GM23338 (cell line): Measurements from ENCODE around the gene TKFC. TPM values are rescaled to one million over a fixed set of nuclear protein-coding genes. Genes with fewer than 3 reads are reported as not detected.

Experiments
- ATAC-seq: fragments of 200-7000 bp; cut with Tn5 transposase; 3 replicates; pipeline ENCODE4 v1.9.1; 2020
- DNase-seq: peaks from one replicate; pipeline ENCODE4 v3.0.0-alpha.2; 2015; ENCODE audit warnings: low spot score
- H2AFZ ChIP-seq: fragments of 200-600 bp; sonication (generic); 2 replicates; pipeline ENCODE4 v1.8.0; 2016; ENCODE audit warnings: antibody characterized with exemption, mild to moderate bottlenecking, moderate library complexity
- H3F3A ChIP-seq: fragments of 200-600 bp; sonication (generic); replicated peaks from 2 replicates; pipeline ENCODE4 v1.8.0; 2017; ENCODE audit warnings: antibody characterized with exemption, mixed run types, low read depth
- H3K27ac ChIP-seq: fragments of 200-600 bp; sonication (generic); 2 replicates; pipeline ENCODE4 v1.6.1; 2016; ENCODE audit warnings: low read depth
- H3K27me3 ChIP-seq: fragments of 200-600 bp; sonication (generic); 2 replicates; pipeline ENCODE4 v1.8.0; 2016; ENCODE audit warnings: mild to moderate bottlenecking, mixed run types, moderate library complexity; ENCODE audit not compliant: insufficient read depth
- H3K36me3 ChIP-seq: fragments of 200-600 bp; sonication (generic); 2 replicates; pipeline ENCODE4 v1.8.0; 2016; ENCODE audit warnings: mild to moderate bottlenecking; ENCODE audit not compliant: insufficient read depth
- H3K4me1 ChIP-seq: fragments of 200-600 bp; sonication (generic); 2 replicates; pipeline ENCODE4 v1.8.0; 2016; ENCODE audit warnings: mild to moderate bottlenecking, moderate library complexity; ENCODE audit not compliant: insufficient read depth
- H3K4me2 ChIP-seq: fragments of 200-600 bp; sonication (generic); 2 replicates; pipeline ENCODE4 v1.7.1; 2017; ENCODE audit warnings: mixed run types
- H3K4me3 ChIP-seq: fragments of 200-600 bp; sonication (generic); 2 replicates; pipeline ENCODE4 v1.6.1; 2016; ENCODE audit warnings: mixed run types
- H3K79me2 ChIP-seq: fragments of 200-600 bp; sonication (generic); replicated peaks from 2 replicates; pipeline ENCODE4 v1.8.0; 2017; ENCODE audit warnings: mild to moderate bottlenecking; ENCODE audit not compliant: insufficient read depth
- H3K9me2 ChIP-seq: fragments of 200-600 bp; sonication (generic); 2 replicates; pipeline ENCODE4 v1.8.0; 2017; ENCODE audit not compliant: insufficient read depth
- H4K20me1 ChIP-seq: fragments of 200-600 bp; sonication (generic); replicated peaks from 2 replicates; pipeline ENCODE4 v1.8.0; 2017; ENCODE audit warnings: mild to moderate bottlenecking; ENCODE audit not compliant: insufficient read depth
- H3K27ac Mint-ChIP-seq: 2 replicates; pipeline ENCODE4 v1.8.0; 2020; ENCODE audit warnings: inconsistent platforms, mild to moderate bottlenecking, moderate library complexity, mixed read lengths
- H3K27me3 Mint-ChIP-seq: 3 replicates; pipeline ENCODE4 v1.8.0; 2022; ENCODE audit warnings: low read depth, mild to moderate bottlenecking, moderate library complexity, mixed read lengths, inconsistent platforms; ENCODE audit not compliant: insufficient read depth, poor library complexity
- H3K36me3 Mint-ChIP-seq: 3 replicates; pipeline ENCODE4 v1.8.0; 2021; ENCODE audit warnings: low read depth, mild to moderate bottlenecking, inconsistent platforms, moderate library complexity, mixed read lengths
- H3K4me1 Mint-ChIP-seq: 3 replicates; pipeline ENCODE4 v1.8.0; 2020; ENCODE audit warnings: mild to moderate bottlenecking, inconsistent platforms, mixed read lengths
- H3K4me3 Mint-ChIP-seq: 3 replicates; pipeline ENCODE4 v1.8.0; 2021; ENCODE audit warnings: moderate library complexity, mild to moderate bottlenecking, inconsistent platforms, mixed read lengths
- H3K9me3 Mint-ChIP-seq: 3 replicates; pipeline ENCODE4 v1.8.0; 2020; ENCODE audit warnings: moderate library complexity, mild to moderate bottlenecking, inconsistent platforms, mixed read lengths
- CTCF ChIP-seq, 2 experiments: fragments of 200-600 bp in 1 of 2; sonication (generic) in 1 of 2; conservative IDR thresholded peaks; 2 replicates each; pipeline versions ENCODE4 v1.5.1 to v1.6.1; 2016 to 2017; ENCODE audit warnings: antibody characterized with exemption in 2 of 2, low read depth in 2 of 2, mild to moderate bottlenecking in 2 of 2, moderate library complexity in 1 of 2
- EZH2 ChIP-seq: fragments of 200-600 bp; sonication (generic); IDR thresholded peaks from one replicate; pipeline ENCODE4 v1.8.0; 2017; ENCODE audit warnings: antibody characterized with exemption, mild to moderate bottlenecking, low read depth; ENCODE audit not compliant: unreplicated experiment
- EZH2phosphoT487 ChIP-seq: fragments of 200-600 bp; sonication (generic); IDR thresholded peaks from one replicate; pipeline ENCODE4 v1.8.1; 2018; ENCODE audit warnings: antibody characterized with exemption; ENCODE audit not compliant: unreplicated experiment
- JUNB ChIP-seq: IDR thresholded peaks from one replicate; pipeline ENCODE4 v1.6.1; 2016; ENCODE audit warnings: antibody characterized with exemption; ENCODE audit not compliant: unreplicated experiment
- NANOG ChIP-seq: IDR thresholded peaks from 2 replicates; pipeline ENCODE4 v1.6.1; 2016; ENCODE audit warnings: antibody characterized with exemption, borderline replicate concordance
- STAT1 ChIP-seq: IDR thresholded peaks from one replicate; pipeline ENCODE4 v1.6.1; 2016; ENCODE audit warnings: antibody characterized with exemption; ENCODE audit not compliant: unreplicated experiment
- ZNF331 ChIP-seq: fragments of 250-450 bp; sonication (Bioruptor Pico); IDR thresholded peaks from 2 replicates; pipeline ENCODE4 v1.5.0; 2020; ENCODE audit warnings: low read depth, mild to moderate bottlenecking, moderate library complexity
- polyA plus RNA-seq: library from polyadenylated mRNA; unstranded; fragments of >200 nt; fragmentation: Nextera tagmentation; extraction: Ambion mirVana; gene quantifications from 2 replicates; pipeline ENCODE4 v1.2.1, GENCODE V29; 2016
- total RNA-seq: library from RNA; depleted of rRNA; stranded (reverse); fragments of >200 nt; shearing (Covaris generic); gene quantifications from 2 replicates; pipeline ENCODE4 v1.2.3, GENCODE V29; 2014

Gene TKFC
- total and polyA plus RNA-seq, 2 experiments from 2014 or later, result 21.7 to 46.9 TPM

GRCh38 chr11:61356706-61357105 lies 23.7 kb downstream of the TKFC start:
- Histone ChIP-seq H2AFZ (no peak overlapping the region), H3K36me3 (no peaks in the 10 kb centered on the region), H3K4me2 (no peak overlapping the region), H3K27ac (no peak overlapping the region), H3F3A (no peaks in the 10 kb centered on the region; the same call in 1 of the 2 replicates), H3K27me3 (no peaks in the 10 kb centered on the region), H4K20me1 (0 out of 2 replicates have a peak, but pooled peaks cover 4% of the 10 kb centered on the region), H3K4me1 (peaks cover 7% of the 10 kb centered on the region), H3K4me3 (no peak overlapping the region), H3K79me2 (peaks cover 16% of the 10 kb centered on the region), H3K9me2 (no peaks in the 10 kb centered on the region)
- no peak overlapping the region for H3K4me3 Mint-ChIP-seq
- no peak overlapping the region for H3K27ac Mint-ChIP-seq
- no peak for ATAC-seq
- H3K27me3 Mint-ChIP-seq, result no peaks in the 10 kb centered on the region
- no peak for DNase-seq
- peaks cover 11% of the 10 kb centered on the region for H3K36me3 Mint-ChIP-seq
- H3K9me3 Mint-ChIP-seq, result no peaks in the 10 kb centered on the region
- TF ChIP-seq JUNB, result no peak
- TF ChIP-seq STAT1, result no peak
- peaks cover 9% of the 10 kb centered on the region for H3K4me1 Mint-ChIP-seq

- Mint-ChIP-seq H3K4me1 (peaks cover 9% of the 10 kb centered on the region), H3K27me3 (peaks cover 2% of the 10 kb centered on the region), H3K36me3 (peaks cover 11% of the 10 kb centered on the region), H3K4me3 (no peak overlapping the region), H3K27ac (no peak overlapping the region), H3K9me3 (no peaks in the 10 kb centered on the region)
- no peak for ATAC-seq
- Histone ChIP-seq H3K79me2 (peaks cover 17% of the 10 kb centered on the region), H3K4me3 (no peak overlapping the region), H3K27me3 (no peaks in the 10 kb centered on the region), H3F3A (peaks cover 3% of the 10 kb centered on the region; the same call in 1 of the 2 replicates), H4K20me1 (0 out of 2 replicates have a peak, but pooled peaks cover 4% of the 10 kb centered on the region), H3K27ac (no peak overlapping the region), H3K4me1 (peaks cover 7% of the 10 kb centered on the region), H2AFZ (no peak overlapping the region), H3K36me3 (no peaks in the 10 kb centered on the region), H3K9me2 (no peaks in the 10 kb centered on the region), H3K4me2 (no peak overlapping the region)
- no peak for TF ChIP-seq NANOG
- no peak for TF ChIP-seq JUNB
- TF ChIP-seq STAT1, result no peak
- no peak for DNase-seq
Measured at GRCh38 chr11:61357233-61357893, 24.3 kb downstream of the TKFC start.

GRCh38 chr11:61357894-61358239 lies 24.8 kb downstream of the TKFC start:
- H3F3A ChIP-seq, result peaks cover 3% of the 10 kb centered on the region; the same call in 1 of the 2 replicates
- TF ChIP-seq STAT1 (no peak), ZNF331 (CRISPR knock-in tag) (no peak), JUNB (no peak), CTCF (conservative IDR thresholded peaks at IDR 0.05; ENCODE audit: low read depth in 2 of 2) (no peak), EZH2phosphoT487 (no peak), EZH2 (no peak)
- H3K36me3 ChIP-seq, result no peaks in the 10 kb centered on the region
- Mint-ChIP-seq H3K27me3 (peaks cover 6% of the 10 kb centered on the region), H3K36me3 (peaks cover 12% of the 10 kb centered on the region), H3K9me3 (no peaks in the 10 kb centered on the region), H3K27ac (no peak overlapping the region), H3K4me3 (no peak overlapping the region), H3K4me1 (peaks cover 9% of the 10 kb centered on the region)
- H3K9me2 ChIP-seq, result no peaks in the 10 kb centered on the region
- H3K4me2 ChIP-seq, result no peak overlapping the region
- H3K27me3 ChIP-seq, result no peaks in the 10 kb centered on the region
- H3K4me3 ChIP-seq, result no peak overlapping the region
- no peak overlapping the region for H3K27ac ChIP-seq
- ATAC-seq (no peak), DNase-seq (no peak)
- H3K4me1 ChIP-seq, result peaks cover 7% of the 10 kb centered on the region
- H2AFZ ChIP-seq, result no peak overlapping the region
- H4K20me1 ChIP-seq, result 0 out of 2 replicates have a peak, but pooled peaks cover 4% of the 10 kb centered on the region
- H3K79me2 ChIP-seq, result peaks cover 22% of the 10 kb centered on the region
